SK-N-SH treated with all-trans-retinoic acid at 6 μM for 48 hours (cell line): Measurements from ENCODE around the gene GP1BA.

Experiments used
- ARNTL ChIP-seq: fragments of 450-650 bp; formaldehyde crosslinking; IDR thresholded peaks from 2 replicates; pipeline ENCODE4 v1.5.0; 2020; ENCODE audit warnings: low read depth, mild to moderate bottlenecking, moderate library complexity, borderline replicate concordance
- CSDC2 ChIP-seq: fragments of 250-450 bp; sonication (Bioruptor Pico); IDR thresholded peaks from 2 replicates; pipeline ENCODE4 v1.5.0; 2020; ENCODE audit warnings: mild to moderate bottlenecking, moderate library complexity
- CSRNP3 ChIP-seq: fragments of 250-450 bp; sonication (Bioruptor Pico); IDR thresholded peaks from 2 replicates; pipeline ENCODE4 v1.5.1; 2021; ENCODE audit warnings: mild to moderate bottlenecking, moderate library complexity
- ESRRG ChIP-seq: fragments of 250-450 bp; sonication (Bioruptor Pico); IDR thresholded peaks from 2 replicates; pipeline ENCODE4 v1.6.1; 2021; ENCODE audit warnings: mild to moderate bottlenecking
- OSR1 ChIP-seq: fragments of 250-450 bp; sonication (Bioruptor Pico); IDR thresholded peaks from 2 replicates; pipeline ENCODE4 v1.8.0; 2022; ENCODE audit warnings: moderate library complexity, mild to moderate bottlenecking, inconsistent platforms
- PATZ1 ChIP-seq: fragments of 250-450 bp; sonication (Bioruptor Pico); IDR thresholded peaks from 2 replicates; pipeline ENCODE4 v1.8.0; 2020; ENCODE audit warnings: mild to moderate bottlenecking, moderate library complexity, borderline replicate concordance
- PPARA ChIP-seq: fragments of 250-450 bp; sonication (Bioruptor Pico); IDR thresholded peaks from 2 replicates; pipeline ENCODE4 v1.5.0; 2020; ENCODE audit warnings: mild to moderate bottlenecking, borderline replicate concordance
- RARB ChIP-seq: fragments of 250-450 bp; sonication (Bioruptor Pico); IDR thresholded peaks from 2 replicates; pipeline ENCODE4 v1.8.0; 2021; ENCODE audit warnings: mild to moderate bottlenecking, moderate library complexity
- TSHZ2 ChIP-seq: fragments of 250-450 bp; sonication (Bioruptor Pico); IDR thresholded peaks from 2 replicates; pipeline ENCODE4 v1.5.0; 2020; ENCODE audit warnings: mild to moderate bottlenecking, moderate library complexity
- ZFP3 ChIP-seq: fragments of 250-450 bp; sonication (Bioruptor Pico); IDR thresholded peaks from 2 replicates; pipeline ENCODE4 v1.5.0; 2020; ENCODE audit warnings: mild to moderate bottlenecking, moderate library complexity
- ZFP30 ChIP-seq: fragments of 450-650 bp; formaldehyde crosslinking; IDR thresholded peaks from 2 replicates; pipeline ENCODE4 v1.5.0; 2022; ENCODE audit warnings: mild to moderate bottlenecking, moderate library complexity
- ZNF8 ChIP-seq: fragments of 450-650 bp; formaldehyde crosslinking; IDR thresholded peaks from 2 replicates; pipeline ENCODE4 v1.5.0; 2020; ENCODE audit warnings: mild to moderate bottlenecking, moderate library complexity

- TF ChIP-seq ZFP3 (CRISPR knock-in tag) (no peak), ESRRG (CRISPR knock-in tag) (no peak), RARB (CRISPR knock-in tag) (no peak), ARNTL (CRISPR knock-in tag) (no peak), PPARA (CRISPR knock-in tag) (no peak), ZNF8 (no peak), TSHZ2 (no peak), CSDC2 (CRISPR knock-in tag) (no peak), PATZ1 (no peak), CSRNP3 (CRISPR knock-in tag) (no peak), OSR1 (CRISPR knock-in tag) (no peak), ZFP30 (CRISPR knock-in tag) (no peak)
Observed at GRCh38 chr17:4973256-4974114, 41.4 kb downstream of the GP1BA start.
